Mesodermal cell (in vitro differentiated cells): ENCODE measurements around the gene PDCD4.

Source experiments
- H3K27ac ChIP-seq: 2 replicates; pipeline ENCODE4 v1.7.0; 2013; ENCODE audit warnings: mild to moderate bottlenecking, low read depth, low read length, moderate library complexity; ENCODE audit not compliant: severe bottlenecking
- H3K36me3 ChIP-seq: 2 replicates; pipeline ENCODE4 v1.7.1; 2013; ENCODE audit warnings: mild to moderate bottlenecking, low read length, moderate library complexity; ENCODE audit not compliant: control insufficient read depth, insufficient read depth
- H3K4me1 ChIP-seq: one replicate; pipeline ENCODE4 v1.7.1; 2013; ENCODE audit warnings: mild to moderate bottlenecking, low read length; ENCODE audit not compliant: insufficient read depth, control insufficient read depth, poor library complexity, severe bottlenecking
- H3K4me3 ChIP-seq: 2 replicates; pipeline ENCODE4 v1.7.0; 2013; ENCODE audit warnings: low read length, control low read depth, mild to moderate bottlenecking; ENCODE audit not compliant: insufficient read depth, poor library complexity, severe bottlenecking; ENCODE audit errors: extremely low read depth
- H3K9me3 ChIP-seq: 2 replicates; pipeline ENCODE4 v1.7.1; 2013; ENCODE audit warnings: mild to moderate bottlenecking, low read length, moderate library complexity; ENCODE audit not compliant: control insufficient read depth
- WGBS, 2 experiments: methylation state at CpG; one replicate each; pipeline ENCODE4 v1.1.5; 2013; ENCODE audit warnings: missing lambda C conversion rate in 2 of 2; ENCODE audit not compliant: insufficient coverage in 2 of 2; 5-methylcytosine and 5-hydroxymethylcytosine counted together

PDCD4 gene

DNA sequence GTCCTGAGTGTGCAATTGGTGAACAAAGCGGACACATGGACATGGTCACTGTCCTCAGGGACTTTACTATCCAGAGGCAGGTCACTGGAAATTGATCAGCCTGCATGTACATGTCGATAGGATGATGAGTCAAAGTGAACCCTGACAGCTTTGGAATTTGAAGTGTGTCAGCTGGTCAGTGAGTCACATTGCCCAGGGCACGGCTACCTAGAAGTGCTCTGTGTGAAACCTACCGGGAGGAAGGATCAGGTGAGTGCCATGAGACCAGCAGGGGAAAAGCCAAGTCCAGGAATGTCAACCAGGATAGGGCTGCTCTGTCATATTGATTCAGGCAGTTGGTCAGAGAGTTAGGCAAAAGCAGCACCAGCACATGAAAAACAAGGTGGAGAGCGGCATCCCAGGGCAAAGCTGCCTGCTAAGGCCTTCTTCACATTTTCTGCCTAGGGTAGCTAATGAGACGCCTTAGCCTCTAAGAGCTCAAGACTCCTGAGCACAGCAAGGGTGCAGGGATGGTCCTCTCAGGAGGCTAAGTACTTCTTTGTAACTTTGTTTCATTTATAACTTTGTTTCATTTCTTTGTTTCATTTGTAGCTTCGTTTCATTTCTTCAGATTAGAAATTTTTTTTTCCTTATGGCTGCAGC, 19.4 kb upstream of the PDCD4 start:
- Histone ChIP-seq H3K27ac (no peak overlapping the region), H3K9me3 (no peaks in the 10 kb centered on the region), H3K4me3 (no peak overlapping the region), H3K36me3 (no peaks in the 10 kb centered on the region), H3K4me1 (peaks cover 15% of the 10 kb centered on the region)
- 75 to 82% methylated on average over 6 of the region's 7 CpGs for WGBS, 2 experiments

DNA sequence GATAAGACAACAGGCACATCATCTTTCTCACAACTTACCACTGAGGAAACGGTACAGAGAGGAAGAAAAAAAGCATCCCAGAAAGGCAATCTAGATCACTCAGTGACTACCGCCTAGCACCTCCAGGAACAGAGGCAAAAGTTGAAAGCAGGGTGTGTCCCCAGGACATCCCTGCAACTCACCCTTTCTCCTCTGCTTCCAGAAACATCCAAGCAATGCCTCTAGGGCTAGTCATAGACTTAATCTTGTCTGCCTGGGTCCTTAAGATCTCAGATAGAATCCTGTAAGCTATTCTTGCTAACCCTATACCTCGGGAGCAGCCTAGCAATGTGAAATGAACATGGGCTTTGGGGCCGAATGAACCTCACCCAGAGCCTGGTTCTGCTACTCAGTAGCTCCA, 18.8 kb upstream of the PDCD4 start:
- Histone ChIP-seq H3K4me1 (peaks cover 15% of the 10 kb centered on the region), H3K4me3 (no peak overlapping the region), H3K36me3 (no peaks in the 10 kb centered on the region), H3K9me3 (no peaks in the 10 kb centered on the region), H3K27ac (no peak overlapping the region)
- 90 to 100% methylated on average over 3 of the region's 4 CpGs for WGBS, 2 experiments

DNA sequence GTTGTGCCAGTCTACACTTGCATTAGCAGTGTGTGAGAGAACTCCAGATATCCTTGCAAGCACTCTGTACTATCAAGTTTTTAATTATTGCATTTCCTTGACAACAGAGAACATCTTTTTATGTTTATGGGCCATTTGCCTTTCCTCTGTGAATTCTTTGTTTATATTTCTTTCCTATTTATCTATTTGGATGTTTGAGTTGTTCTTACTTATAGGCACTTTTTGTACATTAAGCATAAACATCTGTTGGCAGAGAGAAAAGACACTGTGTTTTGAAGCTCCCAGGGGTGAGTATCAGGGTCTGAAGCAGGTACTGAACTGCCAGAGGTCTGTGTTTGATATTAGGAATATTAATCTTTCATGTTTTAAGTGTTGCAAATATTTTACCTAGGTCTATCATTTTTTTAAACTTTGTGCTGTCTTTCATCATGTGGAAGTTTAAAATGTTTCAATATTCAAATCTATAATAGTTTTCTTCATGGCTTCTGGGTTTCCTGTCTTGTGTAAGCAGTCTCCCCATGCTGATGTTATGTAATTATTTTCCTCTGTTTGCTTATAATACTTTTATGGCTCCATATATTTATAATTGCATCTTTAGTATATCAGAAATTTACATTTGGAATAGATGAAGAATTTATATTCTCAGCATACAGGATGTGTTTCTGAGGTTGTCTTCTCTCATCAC, 17.7 kb upstream of the PDCD4 start:
- H3K27ac ChIP-seq: no peak overlapping the region
- peaks cover 15% of the 10 kb centered on the region for H3K4me1 ChIP-seq
- no peaks in the 10 kb centered on the region for H3K36me3 ChIP-seq
- no peak overlapping the region for H3K4me3 ChIP-seq
- H3K9me3 ChIP-seq: no peaks in the 10 kb centered on the region

DNA sequence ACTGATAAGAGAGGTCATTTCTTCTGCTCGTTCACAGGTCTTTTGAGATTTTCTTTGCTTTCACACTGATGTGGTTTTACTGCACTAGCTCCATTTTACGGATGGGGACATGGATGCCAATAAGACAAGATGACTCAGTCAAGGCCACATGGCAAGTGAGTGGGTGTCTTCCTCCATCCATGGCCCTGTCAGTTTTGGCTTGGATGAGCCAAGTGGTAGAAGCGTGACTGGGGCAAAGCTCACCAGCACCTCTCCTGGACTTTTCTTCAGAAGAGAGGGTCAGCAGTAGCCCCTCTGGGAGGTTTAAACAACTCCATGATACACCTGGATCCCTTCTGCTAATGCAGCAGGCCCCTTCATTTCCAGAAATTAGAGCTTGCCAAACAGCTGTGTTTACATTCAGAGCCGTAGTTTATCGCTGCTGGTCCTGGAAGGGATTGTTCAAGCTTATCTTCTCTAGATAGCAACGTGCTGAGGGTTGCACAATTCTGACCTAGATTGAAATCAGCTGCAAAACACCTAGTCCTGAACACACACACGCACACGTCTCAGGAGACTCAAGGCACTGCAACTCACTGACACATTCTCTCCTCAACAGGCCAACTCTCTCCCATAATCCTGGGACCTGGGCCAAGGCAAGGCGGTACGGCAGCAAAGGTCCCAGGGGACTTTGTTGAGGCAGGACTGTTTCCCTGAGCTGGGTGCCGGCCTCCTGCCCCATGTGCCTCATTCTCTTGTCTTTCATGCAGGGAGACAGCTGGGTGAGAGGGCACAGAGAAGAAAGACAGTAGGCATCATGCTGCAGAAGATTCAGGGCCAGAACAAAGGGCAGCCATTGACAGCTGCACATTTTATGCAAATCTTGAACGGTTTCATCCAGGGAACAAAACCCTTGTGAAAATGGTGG, 14.2 kb upstream of the PDCD4 start:
- Histone ChIP-seq H3K4me3 (no peak overlapping the region), H3K9me3 (no peaks in the 10 kb centered on the region), H3K4me1 (peaks cover 11% of the 10 kb centered on the region), H3K27ac (no peak overlapping the region), H3K36me3 (no peaks in the 10 kb centered on the region)
- 75% methylated on average over 12 of the region's 12 CpGs for WGBS, 2 experiments

DNA sequence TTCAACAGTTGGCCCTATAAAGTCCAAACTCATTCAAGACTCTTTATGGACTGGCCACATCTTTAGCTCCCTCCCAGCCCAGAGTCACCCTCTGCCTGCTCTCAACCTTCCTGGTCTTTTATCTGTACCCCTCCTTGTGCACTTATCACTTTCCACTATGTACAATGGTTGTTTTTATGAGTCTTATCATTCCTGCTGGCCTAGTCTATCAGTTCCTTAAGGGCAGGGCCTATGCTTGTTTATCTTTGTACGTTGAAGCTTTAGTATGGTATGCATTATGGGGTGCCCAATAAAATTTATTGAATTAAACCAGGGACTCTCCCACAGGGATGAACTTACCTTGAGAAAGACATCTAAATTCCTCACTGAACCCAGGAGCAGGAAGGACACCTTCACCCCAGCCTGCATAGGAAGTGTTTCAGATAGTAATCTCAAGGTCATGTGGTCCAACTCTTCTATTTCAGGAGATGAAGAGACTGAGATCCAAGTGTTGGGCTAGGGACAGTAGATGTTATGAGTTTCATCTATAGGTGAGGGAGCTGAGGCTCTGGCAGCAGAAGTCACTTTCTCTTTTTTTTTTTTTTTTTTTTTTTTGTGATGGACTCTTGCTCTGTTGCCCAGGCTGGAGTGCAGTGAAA, 13.3 kb upstream of the PDCD4 start:
- peaks cover 5% of the 10 kb centered on the region for H3K4me1 ChIP-seq
- no peak overlapping the region for H3K4me3 ChIP-seq
- no CpG with 5 or more reads among the region's 1 CpG for WGBS, 2 experiments
- H3K36me3 ChIP-seq: no peaks in the 10 kb centered on the region
- no peak overlapping the region for H3K27ac ChIP-seq
- H3K9me3 ChIP-seq: no peaks in the 10 kb centered on the region

DNA sequence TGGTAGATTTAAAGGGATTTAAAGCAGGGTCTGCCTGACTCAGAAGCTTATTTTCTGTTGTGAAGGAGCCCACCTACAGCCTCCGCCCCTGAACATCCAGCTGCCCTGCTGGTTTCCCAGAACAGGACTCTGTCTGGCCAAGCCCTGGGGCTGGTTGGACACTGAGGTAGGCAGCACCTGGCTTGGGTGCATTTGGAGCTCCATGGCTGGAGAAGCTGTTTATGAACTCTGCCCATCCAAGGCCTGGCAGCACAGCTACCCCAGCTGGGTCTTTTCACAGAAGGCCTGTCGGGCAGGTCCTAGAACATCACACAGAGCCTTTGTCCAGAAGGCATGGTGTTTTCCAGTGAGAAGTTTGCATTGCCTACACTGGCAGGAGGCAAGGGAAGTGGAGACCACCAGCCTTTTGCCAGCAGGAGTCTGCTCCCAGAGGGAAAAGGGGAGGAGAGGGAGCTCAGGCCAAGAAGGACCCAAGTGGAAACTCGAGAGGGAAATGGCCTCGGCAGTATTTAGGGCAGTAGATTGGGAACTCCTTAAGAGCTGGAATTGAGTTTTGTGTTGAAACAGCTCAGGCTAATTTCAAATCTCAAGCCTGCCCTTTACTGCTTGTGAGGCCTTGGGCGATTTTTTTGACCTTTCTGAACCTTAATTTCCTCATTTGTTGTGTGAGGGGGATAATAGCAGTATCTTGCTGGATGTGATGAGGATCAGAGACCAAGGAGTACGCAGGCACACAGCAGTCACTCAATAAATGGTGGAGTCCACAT, 12.3 kb upstream of the PDCD4 start:
- H3K9me3 ChIP-seq: no peaks in the 10 kb centered on the region
- 91 to 98% methylated on average over 5 of the region's 6 CpGs for WGBS, 2 experiments
- H3K4me1 ChIP-seq: peaks cover 5% of the 10 kb centered on the region
- H3K27ac ChIP-seq: no peak overlapping the region
- no peak overlapping the region for H3K4me3 ChIP-seq
- no peaks in the 10 kb centered on the region for H3K36me3 ChIP-seq

DNA sequence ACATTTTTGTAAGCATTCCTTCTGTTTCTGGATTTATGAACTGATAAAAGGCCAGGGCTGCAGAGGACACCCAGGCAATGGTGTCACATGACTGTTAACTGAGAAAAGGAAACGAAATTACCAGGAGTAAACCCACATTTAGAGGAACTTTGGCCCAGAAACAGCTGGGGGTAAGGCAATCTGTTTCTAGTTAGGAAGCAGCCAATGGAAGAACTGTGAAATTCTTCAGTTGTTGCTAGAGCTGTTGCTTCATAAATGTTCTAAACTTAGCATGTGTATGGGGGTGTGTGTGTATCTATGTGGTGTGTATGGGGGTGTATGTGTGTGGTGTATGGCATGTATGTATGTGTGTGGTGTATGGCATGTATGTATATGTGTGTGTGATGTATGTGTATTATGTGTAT, 11.8 kb upstream of the PDCD4 start:
- H3K4me3 ChIP-seq: no peak overlapping the region
- no peaks in the 10 kb centered on the region for H3K9me3 ChIP-seq
- no peak overlapping the region for H3K27ac ChIP-seq
- WGBS, 2 experiments: 63 to 90% methylated on average over 1 of the region's 1 CpG
- H3K36me3 ChIP-seq: no peaks in the 10 kb centered on the region
- H3K4me1 ChIP-seq: peaks cover 11% of the 10 kb centered on the region

DNA sequence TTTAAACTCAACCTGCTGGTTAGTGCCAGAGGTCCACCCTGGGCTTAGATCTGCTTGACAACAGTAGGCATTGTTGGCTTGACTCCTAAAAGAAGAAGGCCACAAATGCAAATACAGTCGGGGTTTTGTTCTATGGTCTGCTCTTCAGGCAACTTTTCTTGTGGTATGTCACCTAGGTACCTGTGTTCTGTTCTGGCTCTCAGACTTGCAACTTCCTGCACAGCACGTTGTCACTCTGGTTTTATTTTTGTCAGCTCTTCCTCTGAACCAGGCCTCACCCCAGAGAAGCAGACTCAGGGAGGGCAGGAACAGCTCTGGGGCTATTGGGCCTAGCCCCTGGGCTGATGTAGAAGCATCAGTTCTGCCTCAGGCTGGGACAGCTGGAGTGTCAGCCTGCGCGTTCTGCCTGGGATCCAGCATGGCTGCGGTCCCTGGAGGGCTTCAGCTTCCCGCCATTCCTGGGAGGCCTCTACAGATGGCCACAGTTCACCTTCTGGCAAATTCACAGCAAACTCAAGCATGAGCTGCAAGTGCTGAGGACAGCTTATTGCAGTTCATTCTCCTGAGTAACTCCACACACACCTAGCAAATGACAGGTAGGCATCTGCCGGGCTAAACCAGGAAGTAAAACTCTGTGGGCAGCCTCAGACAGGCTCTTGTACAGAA, 11.0 kb upstream of the PDCD4 start:
- Histone ChIP-seq H3K9me3 (no peaks in the 10 kb centered on the region), H3K36me3 (no peaks in the 10 kb centered on the region), H3K4me1 (peaks cover 18% of the 10 kb centered on the region), H3K27ac (no peak overlapping the region), H3K4me3 (no peak overlapping the region)
- 92 to 98% methylated on average over 6 to 7 of the region's 7 CpGs for WGBS, 2 experiments

DNA sequence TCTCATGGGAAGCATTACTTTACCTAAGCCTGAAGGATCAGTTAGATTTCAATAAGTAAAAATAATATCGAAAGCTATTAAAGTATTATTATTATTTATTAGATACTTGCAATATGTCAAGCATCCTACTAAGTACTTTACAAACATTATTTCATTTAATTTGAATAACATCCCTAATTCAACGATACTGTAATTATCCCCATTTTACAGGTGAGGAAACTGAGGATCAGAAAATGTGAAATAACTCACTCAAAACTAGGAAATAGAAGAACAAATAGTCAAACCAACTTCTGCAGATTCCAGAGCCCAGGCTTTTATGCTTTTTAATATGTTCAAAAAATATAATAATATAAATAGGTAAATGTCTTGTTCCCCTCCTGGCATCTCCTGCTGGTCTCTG, 10.3 kb upstream of the PDCD4 start:
- H3K9me3 ChIP-seq: no peaks in the 10 kb centered on the region
- WGBS, 2 experiments: 86% methylated on average over 1 of the region's 2 CpGs; no CpG with 5 or more reads in 1 of the 2 experiments
- H3K36me3 ChIP-seq: no peaks in the 10 kb centered on the region
- H3K27ac ChIP-seq: no peak overlapping the region
- peaks cover 25% of the 10 kb centered on the region for H3K4me1 ChIP-seq
- H3K4me3 ChIP-seq: no peak overlapping the region
